SK-N-SH (cell line): ENCODE measurements around the gene SLC22A23. TPM values are rescaled to one million over a fixed set of nuclear protein-coding genes. Genes with fewer than 3 reads are reported as not detected.

Experiments used
- CTCF ChIA-PET: fragments of 300-600, 350-600 bp; formaldehyde crosslinking; extraction: SDS; loops from one replicate; lab custom pipeline; 2021; lab: Yijun Ruan, JAX
- POLR2A ChIA-PET: fragments of 350-600 bp; sonication (Branson Sonifier 250); formaldehyde crosslinking; extraction: SDS; loops from one replicate; lab custom pipeline; 2020; ENCODE audit warnings: antibody characterized with exemption, inconsistent platforms; lab: Yijun Ruan, JAX
- DNase-seq: peaks from one replicate; pipeline ENCODE4 v3.0.0; 2012
- H2AFZ ChIP-seq: fragments of 200-600 bp; sonication (generic); 2 replicates; pipeline ENCODE4 v1.8.1; 2016; ENCODE audit warnings: antibody characterized with exemption, mild to moderate bottlenecking, low read depth
- H3F3A ChIP-seq: fragments of 200-600 bp; sonication (generic); replicated peaks from 2 replicates; pipeline ENCODE3; 2016; ENCODE audit warnings: antibody characterized with exemption, mild to moderate bottlenecking; ENCODE audit not compliant: insufficient read depth
- H3K27ac ChIP-seq, 2 experiments: fragments of 200-500 bp in 1 of 2; fragments of 200-600 bp in 1 of 2; sonication (Bioruptor generic) in 1 of 2; sonication (generic), shearing (Covaris generic) in 1 of 2; 2 replicates each; pipeline versions ENCODE4 v1.5.1 to v1.6.1; 2014 to 2016; ENCODE audit warnings: low read depth in 2 of 2, inconsistent platforms in 1 of 2, low read length in 1 of 2, mild to moderate bottlenecking in 1 of 2, mixed read lengths in 1 of 2
- H3K27me3 ChIP-seq: fragments of 200-600 bp; sonication (generic), shearing (Covaris generic); 2 replicates; pipeline ENCODE4 v1.6.1; 2016; ENCODE audit warnings: mixed run types; ENCODE audit not compliant: insufficient read depth
- H3K36me3 ChIP-seq, 2 experiments: fragments of 200-500 bp in 1 of 2; fragments of 200-600 bp in 1 of 2; sonication (Bioruptor generic) in 1 of 2; sonication (generic) in 1 of 2; replicated peaks in 1 of 2; 2 replicates each; pipeline versions ENCODE3 to v1.5.1; 2014 to 2016; ENCODE audit warnings: low read length in 1 of 2, mild to moderate bottlenecking in 1 of 2; ENCODE audit not compliant: insufficient read depth in 2 of 2, control insufficient read depth in 1 of 2
- H3K4me1 ChIP-seq, 2 experiments: fragments of 200-500 bp in 1 of 2; fragments of 200-600 bp in 1 of 2; sonication (Bioruptor generic) in 1 of 2; sonication (generic), shearing (Covaris generic) in 1 of 2; 2 replicates each; pipeline versions ENCODE4 v1.5.1 to v1.6.1; 2014 to 2016; ENCODE audit warnings: low read depth in 1 of 2, low read length in 1 of 2, mixed run types in 1 of 2; ENCODE audit not compliant: insufficient read depth in 2 of 2, control insufficient read depth in 1 of 2
- H3K4me2 ChIP-seq: fragments of 200-600 bp; sonication (generic), shearing (Covaris generic); 2 replicates; pipeline ENCODE4 v1.6.1; 2017; ENCODE audit warnings: mixed run types
- H3K4me3 ChIP-seq, 2 experiments: fragments of 200-500 bp in 1 of 2; fragments of 200-600 bp in 1 of 2; sonication (Bioruptor generic) in 1 of 2; sonication (generic), shearing (Covaris generic) in 1 of 2; 2 replicates each; pipeline versions ENCODE4 v1.5.1 to v1.8.1; 2014 to 2016; ENCODE audit warnings: low read depth in 2 of 2, inconsistent platforms in 1 of 2, low read length in 1 of 2, mild to moderate bottlenecking in 1 of 2, mixed read lengths in 1 of 2, moderate library complexity in 1 of 2
- H3K79me2 ChIP-seq: fragments of 200-600 bp; sonication (generic); 2 replicates; pipeline ENCODE4 v1.8.1; 2017; ENCODE audit warnings: mild to moderate bottlenecking; ENCODE audit not compliant: insufficient read depth
- H3K9ac ChIP-seq: fragments of 200-600 bp; sonication (generic); 2 replicates; pipeline ENCODE4 v1.6.1; 2017; ENCODE audit warnings: mixed run types
- H3K9me2 ChIP-seq: fragments of 200-600 bp; sonication (generic); 2 replicates; pipeline ENCODE4 v1.6.1; 2017; ENCODE audit warnings: mixed run types
- H3K9me3 ChIP-seq: fragments of 200-600 bp; sonication (generic); 2 replicates; pipeline ENCODE4 v1.6.1; 2017; ENCODE audit warnings: mixed run types, mild to moderate bottlenecking, moderate library complexity
- H4K20me1 ChIP-seq: fragments of 200-600 bp; sonication (generic); 2 replicates; pipeline ENCODE4 v1.6.1; 2017; ENCODE audit warnings: mild to moderate bottlenecking, mixed run types; ENCODE audit not compliant: insufficient read depth
- EP300 ChIP-seq, 2 experiments: IDR thresholded peaks; 2 replicates each; pipeline versions ENCODE4 v1.4.0 to v1.6.1; 2012; ENCODE audit warnings: borderline replicate concordance in 1 of 2, low read depth in 1 of 2, low read length in 1 of 2
- FOXJ3 ChIP-seq: sonication (generic); formaldehyde crosslinking; IDR thresholded peaks from 2 replicates; pipeline ENCODE4 v1.5.1; 2020; ENCODE audit warnings: mild to moderate bottlenecking, missing genetic modification reagents
- FOXM1 ChIP-seq: IDR thresholded peaks from 2 replicates; pipeline ENCODE4 v1.4.0; 2012; ENCODE audit warnings: low read depth, mild to moderate bottlenecking
- GATA2 ChIP-seq: sonication (generic); formaldehyde crosslinking; IDR thresholded peaks from 2 replicates; pipeline ENCODE4 v1.5.0; 2020; ENCODE audit warnings: mild to moderate bottlenecking, missing genetic modification reagents
- JUND ChIP-seq: IDR thresholded peaks from 2 replicates; pipeline ENCODE4 v1.4.0; 2012
- MXI1 ChIP-seq: IDR thresholded peaks from 2 replicates; pipeline ENCODE4 v1.6.1; 2012; ENCODE audit warnings: mild to moderate bottlenecking, low read depth, low read length, improper control_type of control experiment
- NFIC ChIP-seq: IDR thresholded peaks from 2 replicates; pipeline ENCODE4 v1.4.0; 2012; ENCODE audit warnings: borderline replicate concordance
- TEAD4 ChIP-seq: IDR thresholded peaks from 2 replicates; pipeline ENCODE4 v1.4.0; 2012; ENCODE audit warnings: mild to moderate bottlenecking, borderline replicate concordance; ENCODE audit not compliant: insufficient read depth
- YY1 ChIP-seq: IDR thresholded peaks from 2 replicates; pipeline ENCODE4 v1.4.0; 2012; ENCODE audit warnings: low read depth, mild to moderate bottlenecking
- WGBS: methylation state at CpG from one replicate; pipeline ENCODE4 v1.1.6; 2017; ENCODE audit warnings: low lambda C conversion rate; 5-methylcytosine and 5-hydroxymethylcytosine counted together
- polyA plus RNA-seq, 3 experiments: library from polyadenylated mRNA; depleted of rRNA; stranded (reverse); fragments of >200 nt; gene quantifications; 2 replicates each; pipeline ENCODE4 v1.2.3, GENCODE V29; 2012
- TF ChIP-seq, protein P1 (sequence below): IDR thresholded peaks from 2 replicates; pipeline ENCODE4 v1.6.1; 2012; ENCODE audit warnings: mild to moderate bottlenecking, low read depth, low read length, moderate library complexity
- TF ChIP-seq, protein P2 (sequence below): IDR thresholded peaks from 2 replicates; pipeline ENCODE4; 2012
- TF ChIP-seq, protein P3 (sequence below): IDR thresholded peaks from 2 replicates; pipeline ENCODE4 v1.4.0; 2012; ENCODE audit warnings: low read depth, borderline replicate concordance

Gene SLC22A23
- polyA plus RNA-seq, 1 of the 3 experiments (the other 2 are of a cell fraction), result not detected

DNA sequence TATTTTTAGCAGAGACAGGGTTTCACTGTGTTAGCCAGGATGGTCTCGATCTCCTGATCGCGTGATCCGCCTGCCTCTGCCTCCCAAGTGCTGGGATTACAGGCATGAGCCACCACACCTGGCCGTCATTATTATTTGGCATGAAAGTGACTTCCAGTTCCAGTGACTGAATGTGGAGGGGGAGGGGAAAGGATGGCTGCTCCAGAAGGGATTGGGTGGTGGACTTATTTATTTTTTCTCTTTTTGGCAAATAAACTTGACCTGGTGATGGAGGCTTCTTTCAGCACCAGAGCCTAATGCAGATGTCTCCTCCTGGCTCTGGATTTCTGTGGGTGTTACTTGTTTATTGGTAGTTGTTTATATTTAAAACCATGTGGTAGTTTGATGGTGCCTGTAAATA is 16.9 kb upstream of the SLC22A23 start:
- TF ChIP-seq TEAD4 (no peak), FOXJ3 (CRISPR knock-in tag) (no peak)
- TF ChIP-seq, all 33 proteins: peak for 0

DNA sequence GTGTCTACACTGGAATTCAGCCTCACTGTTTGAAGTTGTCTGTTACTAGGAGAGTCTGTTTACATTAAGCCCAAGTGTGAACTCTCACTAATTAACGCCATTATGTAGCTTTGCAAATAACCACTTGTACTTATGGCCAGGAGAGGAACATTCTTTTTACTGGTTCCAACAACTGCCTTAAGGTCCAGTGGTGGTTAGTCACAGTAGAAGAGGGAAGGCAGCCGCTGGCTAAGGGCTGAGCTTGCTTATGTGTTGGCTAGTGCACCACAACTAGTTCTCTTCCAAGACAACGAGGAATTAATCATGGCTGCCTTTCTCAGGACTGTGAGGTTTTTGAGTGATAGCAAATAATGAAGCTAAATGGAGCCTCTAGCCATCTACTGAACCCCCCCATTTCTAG is 14.9 kb upstream of the SLC22A23 start:
- Histone ChIP-seq H3K9me3 (no peaks in the 10 kb centered on the region), H4K20me1 (no peaks in the 10 kb centered on the region), H3K9ac (no peak overlapping the region)
- TF ChIP-seq JUND, result no peak
- TF ChIP-seq, protein P1, sequence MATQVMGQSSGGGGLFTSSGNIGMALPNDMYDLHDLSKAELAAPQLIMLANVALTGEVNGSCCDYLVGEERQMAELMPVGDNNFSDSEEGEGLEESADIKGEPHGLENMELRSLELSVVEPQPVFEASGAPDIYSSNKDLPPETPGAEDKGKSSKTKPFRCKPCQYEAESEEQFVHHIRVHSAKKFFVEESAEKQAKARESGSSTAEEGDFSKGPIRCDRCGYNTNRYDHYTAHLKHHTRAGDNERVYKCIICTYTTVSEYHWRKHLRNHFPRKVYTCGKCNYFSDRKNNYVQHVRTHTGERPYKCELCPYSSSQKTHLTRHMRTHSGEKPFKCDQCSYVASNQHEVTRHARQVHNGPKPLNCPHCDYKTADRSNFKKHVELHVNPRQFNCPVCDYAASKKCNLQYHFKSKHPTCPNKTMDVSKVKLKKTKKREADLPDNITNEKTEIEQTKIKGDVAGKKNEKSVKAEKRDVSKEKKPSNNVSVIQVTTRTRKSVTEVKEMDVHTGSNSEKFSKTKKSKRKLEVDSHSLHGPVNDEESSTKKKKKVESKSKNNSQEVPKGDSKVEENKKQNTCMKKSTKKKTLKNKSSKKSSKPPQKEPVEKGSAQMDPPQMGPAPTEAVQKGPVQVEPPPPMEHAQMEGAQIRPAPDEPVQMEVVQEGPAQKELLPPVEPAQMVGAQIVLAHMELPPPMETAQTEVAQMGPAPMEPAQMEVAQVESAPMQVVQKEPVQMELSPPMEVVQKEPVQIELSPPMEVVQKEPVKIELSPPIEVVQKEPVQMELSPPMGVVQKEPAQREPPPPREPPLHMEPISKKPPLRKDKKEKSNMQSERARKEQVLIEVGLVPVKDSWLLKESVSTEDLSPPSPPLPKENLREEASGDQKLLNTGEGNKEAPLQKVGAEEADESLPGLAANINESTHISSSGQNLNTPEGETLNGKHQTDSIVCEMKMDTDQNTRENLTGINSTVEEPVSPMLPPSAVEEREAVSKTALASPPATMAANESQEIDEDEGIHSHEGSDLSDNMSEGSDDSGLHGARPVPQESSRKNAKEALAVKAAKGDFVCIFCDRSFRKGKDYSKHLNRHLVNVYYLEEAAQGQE, result no peak
- TF ChIP-seq NFIC, result no peak
- TF ChIP-seq, protein P2, sequence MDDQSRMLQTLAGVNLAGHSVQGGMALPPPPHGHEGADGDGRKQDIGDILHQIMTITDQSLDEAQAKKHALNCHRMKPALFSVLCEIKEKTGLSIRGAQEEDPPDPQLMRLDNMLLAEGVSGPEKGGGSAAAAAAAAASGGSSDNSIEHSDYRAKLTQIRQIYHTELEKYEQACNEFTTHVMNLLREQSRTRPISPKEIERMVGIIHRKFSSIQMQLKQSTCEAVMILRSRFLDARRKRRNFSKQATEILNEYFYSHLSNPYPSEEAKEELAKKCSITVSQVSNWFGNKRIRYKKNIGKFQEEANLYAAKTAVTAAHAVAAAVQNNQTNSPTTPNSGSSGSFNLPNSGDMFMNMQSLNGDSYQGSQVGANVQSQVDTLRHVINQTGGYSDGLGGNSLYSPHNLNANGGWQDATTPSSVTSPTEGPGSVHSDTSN, result no peak
- TF ChIP-seq MXI1, result no peak
- TF ChIP-seq, protein P3, sequence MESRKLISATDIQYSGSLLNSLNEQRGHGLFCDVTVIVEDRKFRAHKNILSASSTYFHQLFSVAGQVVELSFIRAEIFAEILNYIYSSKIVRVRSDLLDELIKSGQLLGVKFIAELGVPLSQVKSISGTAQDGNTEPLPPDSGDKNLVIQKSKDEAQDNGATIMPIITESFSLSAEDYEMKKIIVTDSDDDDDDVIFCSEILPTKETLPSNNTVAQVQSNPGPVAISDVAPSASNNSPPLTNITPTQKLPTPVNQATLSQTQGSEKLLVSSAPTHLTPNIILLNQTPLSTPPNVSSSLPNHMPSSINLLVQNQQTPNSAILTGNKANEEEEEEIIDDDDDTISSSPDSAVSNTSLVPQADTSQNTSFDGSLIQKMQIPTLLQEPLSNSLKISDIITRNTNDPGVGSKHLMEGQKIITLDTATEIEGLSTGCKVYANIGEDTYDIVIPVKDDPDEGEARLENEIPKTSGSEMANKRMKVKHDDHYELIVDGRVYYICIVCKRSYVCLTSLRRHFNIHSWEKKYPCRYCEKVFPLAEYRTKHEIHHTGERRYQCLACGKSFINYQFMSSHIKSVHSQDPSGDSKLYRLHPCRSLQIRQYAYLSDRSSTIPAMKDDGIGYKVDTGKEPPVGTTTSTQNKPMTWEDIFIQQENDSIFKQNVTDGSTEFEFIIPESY, result no peak
- TF ChIP-seq YY1, result no peak
- TF ChIP-seq FOXM1, result no peak
- TF ChIP-seq GATA2, result no peak
- TF ChIP-seq EP300 (IDR thresholded peaks at IDR 0.05; ENCODE audit: borderline replicate concordance in 1 of 2, low read depth in 1 of 2, low read length in 1 of 2), result no peak
- TF ChIP-seq, all 33 proteins: peak for 0
- Histone ChIP-seq H3F3A (peaks cover 4% of the 10 kb centered on the region), H3K4me2 (no peak overlapping the region), H3K4me1 (peaks cover 0 to 6% of the 10 kb centered on the region in 2 experiments; a peak in 1 of 4 replicates), H3K36me3 (no peaks in the 10 kb centered on the region), H3K9me2 (no peaks in the 10 kb centered on the region), H3K79me2 (no peaks in the 10 kb centered on the region), H3K4me3 (no peak overlapping the region), H2AFZ (no peak overlapping the region), H3K27ac (no peak overlapping the region), H3K27me3 (peaks cover 14% of the 10 kb centered on the region; the same call in 1 of the 2 replicates)
- no peak for DNase-seq
- WGBS, result 62% methylated on average over 3 of the region's 3 CpGs
- ChIA-PET CTCF (interaction anchor here (1.0 to 1.1 kb wide), 2 partner anchors 260 to 261 kb away, joined by 3 read pairs; no protein-coding TSS in a partner anchor), POLR2A (no interaction called here)

More for the DNA sequence above, 16.9 kb upstream of the SLC22A23 start:
- ChIA-PET CTCF (interaction anchor here (0.9 kb wide), 1 partner anchor 63 kb away, joined by 3 read pairs; no protein-coding TSS in a partner anchor), POLR2A (no interaction called here)
- no peak for DNase-seq
- WGBS, result 79% methylated on average over 5 of the region's 5 CpGs
- H4K20me1 ChIP-seq, result no peaks in the 10 kb centered on the region
- H3K9ac ChIP-seq, result no peak overlapping the region
- peaks cover 0 to 6% of the 10 kb centered on the region in 2 experiments; a peak in 1 of 4 replicates for H3K4me1 ChIP-seq
- H3K27ac ChIP-seq, result no peak overlapping the region
- no peak overlapping the region for H3K4me2 ChIP-seq
- H3K27me3 ChIP-seq, result peaks cover 16% of the 10 kb centered on the region; the same call in 1 of the 2 replicates
- no peak overlapping the region for H3K4me3 ChIP-seq
- no peaks in the 10 kb centered on the region for H3K36me3 ChIP-seq
- no peaks in the 10 kb centered on the region for H3K9me3 ChIP-seq
- H3K79me2 ChIP-seq, result no peaks in the 10 kb centered on the region
- H3K9me2 ChIP-seq, result no peaks in the 10 kb centered on the region
- no peak overlapping the region for H2AFZ ChIP-seq
- peaks cover 4% of the 10 kb centered on the region for H3F3A ChIP-seq
